M059J (cell line): ENCODE results near the gene RAPGEF4. TPM values are rescaled to one million over a fixed set of nuclear protein-coding genes. Genes with fewer than 3 reads are reported as not detected.
"Not testable (repeated sequence)": the region's sequence is repeated elsewhere in the genome, so short reads cannot be mapped to it uniquely, and the experiment has no call there.

Experiments
- DNase-seq: peaks from one replicate; pipeline ENCODE4 v3.0.0-alpha.2; 2012; ENCODE audit warnings: low read depth
- total RNA-seq: library from RNA; depleted of rRNA; stranded (reverse); fragments of >200 nt; shearing (Covaris generic); gene quantifications from 2 replicates; pipeline ENCODE4 v1.2.3, GENCODE V29; 2014

RAPGEF4 gene
- total RNA-seq, 1 experiment from 2014 or later, result 0.47 TPM

- DNase-seq, result no peak
Observed at GRCh38 chr2:173033084-173033483, 297.4 kb downstream of the RAPGEF4 start.

- no peak for DNase-seq
Observed at GRCh38 chr2:173034143-173034542, 298.5 kb downstream of the RAPGEF4 start.

GRCh38 chr2:173037245-173038120, 301.8 kb downstream of the RAPGEF4 start:
- DNase-seq, result no peak

- DNase-seq, result not testable (repeated sequence)
Observed at GRCh38 chr2:173038257-173038656, 302.6 kb downstream of the RAPGEF4 start.

- DNase-seq, result no peak
Observed at GRCh38 chr2:173040729-173041128, 305.1 kb downstream of the RAPGEF4 start.

GRCh38 chr2:173043476-173043875, 307.8 kb downstream of the RAPGEF4 start:
- peak; percentile 75 for DNase-seq

- DNase-seq, result no peak
Observed at GRCh38 chr2:173043897-173044519, 308.4 kb downstream of the RAPGEF4 start.

- peak; percentile 29 for DNase-seq
Observed at GRCh38 chr2:173044686-173045085, 309.0 kb downstream of the RAPGEF4 start.

- DNase-seq, result no peak
Observed at GRCh38 chr2:173045181-173045580, 309.5 kb downstream of the RAPGEF4 start.

GRCh38 chr2:173048522-173048896, 312.9 kb downstream of the RAPGEF4 start:
- no peak for DNase-seq

GRCh38 chr2:173048897-173049661, 313.4 kb downstream of the RAPGEF4 start:
- DNase-seq, result peak; percentile 95

- DNase-seq, result peak; percentile 9
Observed at GRCh38 chr2:173049831-173050230, 314.2 kb downstream of the RAPGEF4 start.

GRCh38 chr2:173050684-173051083, 315.0 kb downstream of the RAPGEF4 start:
- DNase-seq, result no peak

GRCh38 chr2:173051463-173052215, 316.0 kb downstream of the RAPGEF4 start:
- DNase-seq, result no peak

GRCh38 chr2:173053043-173053699, 317.5 kb downstream of the RAPGEF4 start:
- peak; percentile 44 for DNase-seq

- DNase-seq, result peak; percentile 52
Observed at GRCh38 chr2:173054466-173054865, 318.8 kb downstream of the RAPGEF4 start.

GRCh38 chr2:173056705-173057364, 321.2 kb downstream of the RAPGEF4 start:
- no peak for DNase-seq

- no peak for DNase-seq
Observed at GRCh38 chr2:173058097-173058496, 322.5 kb downstream of the RAPGEF4 start.

GRCh38 chr2:173058673-173059072, 323.0 kb downstream of the RAPGEF4 start:
- DNase-seq, result no peak

- no peak for DNase-seq
Observed at GRCh38 chr2:173059292-173059691, 323.6 kb downstream of the RAPGEF4 start.
